ENCODE data around the gene C1orf52. TPM values are rescaled to one million over a fixed set of nuclear protein-coding genes. Genes with fewer than 3 reads are reported as not detected.

C1orf52 gene
- total and polyA plus RNA-seq, 2 of the 13 experiments (the other 11 are each of a cell fraction or from before 2014, with no cell fraction given) = 19.4 to 27.4 TPM

DNA sequence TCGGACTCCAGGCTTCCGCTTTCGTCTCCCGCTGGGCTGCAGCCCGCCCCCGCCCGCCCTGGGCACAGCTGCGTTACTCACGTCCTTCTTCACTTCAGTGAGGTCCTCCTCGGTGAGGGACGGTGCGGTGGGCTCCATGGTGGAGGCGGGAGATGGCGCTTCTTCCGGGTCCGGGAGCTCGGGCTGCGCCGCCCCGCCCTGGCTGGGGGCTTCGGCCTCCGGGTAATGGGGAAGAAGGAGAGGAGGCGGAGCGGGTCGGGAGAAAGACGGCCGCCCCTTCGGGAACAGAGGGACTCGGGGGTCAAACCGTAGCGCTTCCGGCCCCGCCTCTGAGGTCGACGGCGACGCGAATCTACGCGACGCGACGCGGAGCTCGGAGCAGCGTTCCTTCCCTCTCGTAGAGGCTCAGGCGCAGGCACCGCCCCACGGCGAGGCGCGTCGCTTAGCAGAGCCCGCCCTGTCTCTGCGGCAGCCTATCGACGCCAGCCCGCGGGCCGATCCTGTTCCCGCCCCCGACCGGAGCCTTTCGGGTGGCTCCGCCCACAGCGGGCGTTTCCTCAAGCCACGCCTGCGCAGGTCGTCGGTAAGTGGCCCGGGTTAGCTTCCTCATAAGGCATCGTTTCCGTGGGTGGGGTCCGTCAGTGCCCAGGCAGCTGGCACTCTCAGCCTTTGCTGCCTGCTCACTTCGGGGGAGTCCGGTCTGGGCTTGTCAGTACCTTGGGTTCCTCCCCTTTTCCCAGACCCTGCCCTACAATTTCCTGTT is 16.9 kb upstream of the C1orf52 start, which contains the start of gene BCL10 (continued):
- TF ChIP-seq, protein P1, sequence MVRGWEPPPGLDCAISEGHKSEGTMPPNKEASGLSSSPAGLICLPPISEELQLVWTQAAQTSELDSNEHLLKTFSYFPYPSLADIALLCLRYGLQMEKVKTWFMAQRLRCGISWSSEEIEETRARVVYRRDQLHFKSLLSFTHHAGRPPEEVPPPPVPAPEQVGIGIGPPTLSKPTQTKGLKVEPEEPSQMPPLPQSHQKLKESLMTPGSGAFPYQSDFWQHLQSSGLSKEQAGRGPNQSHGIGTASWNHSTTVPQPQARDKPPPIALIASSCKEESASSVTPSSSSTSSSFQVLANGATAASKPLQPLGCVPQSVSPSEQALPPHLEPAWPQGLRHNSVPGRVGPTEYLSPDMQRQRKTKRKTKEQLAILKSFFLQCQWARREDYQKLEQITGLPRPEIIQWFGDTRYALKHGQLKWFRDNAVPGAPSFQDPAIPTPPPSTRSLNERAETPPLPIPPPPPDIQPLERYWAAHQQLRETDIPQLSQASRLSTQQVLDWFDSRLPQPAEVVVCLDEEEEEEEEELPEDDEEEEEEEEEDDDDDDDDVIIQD (CRISPR knock-in tag; IDR thresholded peaks at IDR 0.05; ENCODE audit: low read depth) = peak; percentile 85
- TF ChIP-seq, protein P2, sequence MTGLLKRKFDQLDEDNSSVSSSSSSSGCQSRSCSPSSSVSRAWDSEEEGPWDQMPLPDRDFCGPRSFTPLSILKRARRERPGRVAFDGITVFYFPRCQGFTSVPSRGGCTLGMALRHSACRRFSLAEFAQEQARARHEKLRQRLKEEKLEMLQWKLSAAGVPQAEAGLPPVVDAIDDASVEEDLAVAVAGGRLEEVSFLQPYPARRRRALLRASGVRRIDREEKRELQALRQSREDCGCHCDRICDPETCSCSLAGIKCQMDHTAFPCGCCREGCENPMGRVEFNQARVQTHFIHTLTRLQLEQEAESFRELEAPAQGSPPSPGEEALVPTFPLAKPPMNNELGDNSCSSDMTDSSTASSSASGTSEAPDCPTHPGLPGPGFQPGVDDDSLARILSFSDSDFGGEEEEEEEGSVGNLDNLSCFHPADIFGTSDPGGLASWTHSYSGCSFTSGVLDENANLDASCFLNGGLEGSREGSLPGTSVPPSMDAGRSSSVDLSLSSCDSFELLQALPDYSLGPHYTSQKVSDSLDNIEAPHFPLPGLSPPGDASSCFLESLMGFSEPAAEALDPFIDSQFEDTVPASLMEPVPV (CRISPR knock-in tag; IDR thresholded peaks at IDR 0.05) = peak; percentile 37; the same call in 1 of the 2 replicates
- TF ChIP-seq EP300 (IDR thresholded peaks at IDR 0.05; ENCODE audit: low read depth in 2 of 2, low read length in 2 of 2) = no peak
- no peak for TF ChIP-seq EP300 (CRISPR knock-in tag; IDR thresholded peaks at IDR 0.05; ENCODE audit: borderline replicate concordance)
- no peak for TF ChIP-seq HOXA7 (CRISPR knock-in tag; IDR thresholded peaks at IDR 0.05)
- no peak for TF ChIP-seq EED (CRISPR knock-in tag; IDR thresholded peaks at IDR 0.05)
- no peak for TF ChIP-seq NR3C1 (CRISPR knock-in tag; IDR thresholded peaks at IDR 0.05)
- 0 out of 2 replicates have a peak, but pooled peaks have one; percentile 14 for TF ChIP-seq NFKB2 (CRISPR knock-in tag; IDR thresholded peaks at IDR 0.05; ENCODE audit: borderline replicate concordance)
- no peak for TF ChIP-seq FOXK2 (IDR thresholded peaks at IDR 0.05)
- TF ChIP-seq, protein P3, sequence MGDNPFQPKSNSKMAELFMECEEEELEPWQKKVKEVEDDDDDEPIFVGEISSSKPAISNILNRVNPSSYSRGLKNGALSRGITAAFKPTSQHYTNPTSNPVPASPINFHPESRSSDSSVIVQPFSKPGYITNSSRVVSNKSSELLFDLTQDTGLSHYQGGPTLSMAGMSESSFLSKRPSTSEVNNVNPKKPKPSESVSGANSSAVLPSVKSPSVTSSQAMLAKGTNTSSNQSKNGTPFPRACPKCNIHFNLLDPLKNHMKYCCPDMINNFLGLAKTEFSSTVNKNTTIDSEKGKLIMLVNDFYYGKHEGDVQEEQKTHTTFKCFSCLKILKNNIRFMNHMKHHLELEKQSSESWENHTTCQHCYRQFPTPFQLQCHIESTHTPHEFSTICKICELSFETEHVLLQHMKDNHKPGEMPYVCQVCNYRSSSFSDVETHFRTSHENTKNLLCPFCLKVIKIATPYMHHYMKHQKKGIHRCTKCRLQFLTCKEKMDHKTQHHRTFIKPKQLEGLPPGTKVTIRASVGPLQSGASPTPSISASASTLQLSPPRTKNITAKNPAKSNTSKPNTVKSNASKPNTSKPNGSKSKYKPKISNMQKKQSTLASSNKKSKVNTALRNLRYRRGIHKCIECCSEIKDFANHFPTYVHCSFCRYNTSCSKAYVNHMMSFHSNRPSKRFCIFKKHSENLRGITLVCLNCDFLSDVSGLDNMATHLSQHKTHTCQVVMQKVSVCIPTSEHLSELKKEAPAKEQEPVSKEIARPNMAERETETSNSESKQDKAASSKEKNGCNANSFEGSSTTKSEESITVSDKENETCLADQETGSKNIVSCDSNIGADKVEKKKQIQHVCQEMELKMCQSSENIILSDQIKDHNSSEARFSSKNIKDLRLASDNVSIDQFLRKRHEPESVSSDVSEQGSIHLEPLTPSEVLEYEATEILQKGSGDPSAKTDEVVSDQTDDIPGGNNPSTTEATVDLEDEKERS (CRISPR knock-in tag; IDR thresholded peaks at IDR 0.05) = peak; percentile 76; the same call in 1 of the 2 replicates
- TF ChIP-seq GZF1 (CRISPR knock-in tag; IDR thresholded peaks at IDR 0.05) = no peak
- TF ChIP-seq ZNF598 (CRISPR knock-in tag; IDR thresholded peaks at IDR 0.05; ENCODE audit: borderline replicate concordance) = no peak
- TF ChIP-seq, protein P4, sequence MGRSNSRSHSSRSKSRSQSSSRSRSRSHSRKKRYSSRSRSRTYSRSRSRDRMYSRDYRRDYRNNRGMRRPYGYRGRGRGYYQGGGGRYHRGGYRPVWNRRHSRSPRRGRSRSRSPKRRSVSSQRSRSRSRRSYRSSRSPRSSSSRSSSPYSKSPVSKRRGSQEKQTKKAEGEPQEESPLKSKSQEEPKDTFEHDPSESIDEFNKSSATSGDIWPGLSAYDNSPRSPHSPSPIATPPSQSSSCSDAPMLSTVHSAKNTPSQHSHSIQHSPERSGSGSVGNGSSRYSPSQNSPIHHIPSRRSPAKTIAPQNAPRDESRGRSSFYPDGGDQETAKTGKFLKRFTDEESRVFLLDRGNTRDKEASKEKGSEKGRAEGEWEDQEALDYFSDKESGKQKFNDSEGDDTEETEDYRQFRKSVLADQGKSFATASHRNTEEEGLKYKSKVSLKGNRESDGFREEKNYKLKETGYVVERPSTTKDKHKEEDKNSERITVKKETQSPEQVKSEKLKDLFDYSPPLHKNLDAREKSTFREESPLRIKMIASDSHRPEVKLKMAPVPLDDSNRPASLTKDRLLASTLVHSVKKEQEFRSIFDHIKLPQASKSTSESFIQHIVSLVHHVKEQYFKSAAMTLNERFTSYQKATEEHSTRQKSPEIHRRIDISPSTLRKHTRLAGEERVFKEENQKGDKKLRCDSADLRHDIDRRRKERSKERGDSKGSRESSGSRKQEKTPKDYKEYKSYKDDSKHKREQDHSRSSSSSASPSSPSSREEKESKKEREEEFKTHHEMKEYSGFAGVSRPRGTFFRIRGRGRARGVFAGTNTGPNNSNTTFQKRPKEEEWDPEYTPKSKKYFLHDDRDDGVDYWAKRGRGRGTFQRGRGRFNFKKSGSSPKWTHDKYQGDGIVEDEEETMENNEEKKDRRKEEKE (IDR thresholded peaks at IDR 0.05) = no peak

Measured in HepG2 (cell line).